Neural cell (in vitro differentiated cells): ENCODE data around the gene MRNIP. TPM values are rescaled to one million over a fixed set of nuclear protein-coding genes. Genes with fewer than 3 reads are reported as not detected.

Experiments used
- H2AFZ ChIP-seq: fragments of 200-600, 300-800 bp; sonication (generic), shearing (Covaris generic); 2 replicates; pipeline ENCODE4 v1.6.0; 2014; ENCODE audit warnings: low read depth, mild to moderate bottlenecking, antibody characterized with exemption, low read length, moderate library complexity
- H3F3A ChIP-seq: fragments of 200-600 bp; shearing (Covaris generic); 2 replicates; pipeline ENCODE4 v1.6.1; 2016; ENCODE audit warnings: mild to moderate bottlenecking, moderate library complexity, mixed read lengths, antibody characterized with exemption, low read length; ENCODE audit not compliant: insufficient read depth, poor library complexity, severe bottlenecking
- H3K27ac ChIP-seq: fragments of 200-600, 300-800 bp; sonication (generic), shearing (Covaris generic); 2 replicates; pipeline ENCODE4 v1.5.1; 2014; ENCODE audit warnings: mild to moderate bottlenecking, low read length, moderate library complexity
- H3K27me3 ChIP-seq: fragments of 300-800, 200-600 bp; sonication (generic), shearing (Covaris generic); 2 replicates; pipeline ENCODE4 v1.6.0; 2014; ENCODE audit warnings: mild to moderate bottlenecking, low read depth, low read length, moderate library complexity; ENCODE audit not compliant: insufficient read depth
- H3K36me3 ChIP-seq: fragments of 300-800, 200-600 bp; sonication (generic), shearing (Covaris generic); 2 replicates; pipeline ENCODE4 v1.5.1; 2014; ENCODE audit warnings: mild to moderate bottlenecking, antibody characterized with exemption, low read length, moderate library complexity; ENCODE audit not compliant: insufficient read depth
- H3K4me2 ChIP-seq: fragments of 300-800, 200-600 bp; sonication (generic), shearing (Covaris generic); 2 replicates; pipeline ENCODE4 v1.6.0; 2014; ENCODE audit warnings: mild to moderate bottlenecking, low read length
- H3K4me3 ChIP-seq: fragments of 300-800, 200-600 bp; sonication (generic), shearing (Covaris generic); 2 replicates; pipeline ENCODE4 v1.5.1; 2014; ENCODE audit warnings: mild to moderate bottlenecking, low read length, moderate library complexity
- H3K79me2 ChIP-seq: fragments of 200-600 bp; shearing (Covaris generic); replicated peaks from 2 replicates; pipeline ENCODE4 v1.6.0; 2014; ENCODE audit warnings: mild to moderate bottlenecking, low read length, moderate library complexity; ENCODE audit not compliant: insufficient read depth
- H3K9ac ChIP-seq: fragments of 300-800, 200-600 bp; sonication (generic), shearing (Covaris generic); 2 replicates; pipeline ENCODE4 v1.6.1; 2016; ENCODE audit warnings: mild to moderate bottlenecking, low read length, mixed read lengths
- H3K9me2 ChIP-seq: fragments of 200-600 bp; shearing (Covaris generic); 2 replicates; pipeline ENCODE4 v1.6.1; 2016; ENCODE audit warnings: mild to moderate bottlenecking, low read length, mixed read lengths; ENCODE audit not compliant: insufficient read depth
- H3K9me3 ChIP-seq: fragments of 200-600, 300-800 bp; sonication (generic), shearing (Covaris generic); 2 replicates; pipeline ENCODE4 v1.6.1; 2016; ENCODE audit warnings: mild to moderate bottlenecking, mixed run types, low read length, moderate library complexity, mixed read lengths
- H4K20me1 ChIP-seq: fragments of 200-600 bp; shearing (Covaris generic); 2 replicates; pipeline ENCODE4 v1.6.1; 2016; ENCODE audit warnings: mild to moderate bottlenecking, mixed run types; ENCODE audit not compliant: insufficient read depth
- EP300 ChIP-seq: fragments of 450-650 bp; conservative IDR thresholded peaks from 2 replicates; pipeline ENCODE4 v1.6.1; 2014; ENCODE audit warnings: antibody characterized with exemption, mild to moderate bottlenecking, moderate library complexity; ENCODE audit not compliant: poor library complexity, severe bottlenecking
- EZH2 ChIP-seq: fragments of 200-600, 300-800 bp; shearing (Covaris generic), sonication (generic); IDR thresholded peaks from 2 replicates; pipeline ENCODE4 v1.6.1; 2014; ENCODE audit warnings: antibody characterized with exemption, low read length, borderline replicate concordance, mild to moderate bottlenecking; ENCODE audit not compliant: insufficient read depth, poor library complexity, severe bottlenecking
- MXI1 ChIP-seq: fragments of 450-650 bp; conservative IDR thresholded peaks from 2 replicates; pipeline ENCODE4 v1.6.1; 2014; ENCODE audit warnings: antibody characterized with exemption, mild to moderate bottlenecking; ENCODE audit not compliant: poor library complexity, severe bottlenecking
- POLR2AphosphoS5 ChIP-seq: IDR thresholded peaks from 2 replicates; pipeline ENCODE4 v1.6.1; 2012
- RAD21 ChIP-seq: fragments of 450-650 bp; conservative IDR thresholded peaks from 2 replicates; pipeline ENCODE4 v1.6.1; 2014; ENCODE audit warnings: antibody characterized with exemption, mild to moderate bottlenecking, moderate library complexity
- SMC3 ChIP-seq: fragments of 450-650 bp; conservative IDR thresholded peaks from 2 replicates; pipeline ENCODE4 v1.6.1; 2014; ENCODE audit warnings: antibody characterized with exemption, mild to moderate bottlenecking, moderate library complexity; ENCODE audit not compliant: poor library complexity
- TAF1 ChIP-seq: IDR thresholded peaks from 2 replicates; pipeline ENCODE4 v1.6.1; 2012; ENCODE audit warnings: low read depth
- polyA plus RNA-seq: library from polyadenylated mRNA; depleted of rRNA; stranded (reverse); fragments of >200 nt; gene quantifications from 2 replicates; pipeline ENCODE4 v1.2.3, GENCODE V29; 2014
- TF ChIP-seq, protein P1 (sequence below): IDR thresholded peaks from 2 replicates; pipeline ENCODE4 v1.6.1; 2012; ENCODE audit warnings: borderline replicate concordance
- TF ChIP-seq, protein P2 (sequence below): fragments of 450-650 bp; IDR thresholded peaks from 2 replicates; pipeline ENCODE4 v1.5.1; 2014; ENCODE audit warnings: antibody characterized with exemption, mild to moderate bottlenecking, moderate library complexity; ENCODE audit not compliant: poor library complexity, severe bottlenecking

The MRNIP gene
- polyA plus RNA-seq, 1 donor from 2014 or later: 121 TPM

DNA sequence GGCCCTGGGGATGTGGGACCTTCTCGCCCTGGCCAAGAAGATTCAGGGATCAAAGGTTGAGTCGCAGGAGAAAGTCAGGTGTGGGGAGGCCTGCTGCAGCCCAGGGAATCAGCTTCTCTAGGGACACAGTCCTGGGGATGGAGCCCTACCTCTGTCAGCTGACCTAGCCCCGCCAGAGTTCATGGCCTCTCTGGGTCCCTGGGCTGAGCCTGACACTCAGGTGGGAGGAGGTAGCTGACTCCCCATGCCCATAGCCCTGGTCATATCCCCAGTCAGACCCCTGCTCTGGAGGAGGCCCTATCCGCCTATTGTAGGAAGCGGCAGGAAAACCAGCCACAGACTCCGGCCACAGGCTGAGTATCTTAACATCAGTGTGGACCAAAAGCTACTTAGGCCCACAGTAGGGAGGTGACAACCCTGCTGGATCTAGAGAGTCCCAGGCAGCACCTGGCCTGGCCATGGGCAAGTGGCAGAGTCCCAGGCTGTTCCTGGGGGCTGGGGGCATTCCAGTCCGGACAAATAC, 15.0 kb upstream of the MRNIP start:
- H4K20me1 ChIP-seq: no peaks in the 10 kb centered on the region
- TF ChIP-seq, protein P1, sequence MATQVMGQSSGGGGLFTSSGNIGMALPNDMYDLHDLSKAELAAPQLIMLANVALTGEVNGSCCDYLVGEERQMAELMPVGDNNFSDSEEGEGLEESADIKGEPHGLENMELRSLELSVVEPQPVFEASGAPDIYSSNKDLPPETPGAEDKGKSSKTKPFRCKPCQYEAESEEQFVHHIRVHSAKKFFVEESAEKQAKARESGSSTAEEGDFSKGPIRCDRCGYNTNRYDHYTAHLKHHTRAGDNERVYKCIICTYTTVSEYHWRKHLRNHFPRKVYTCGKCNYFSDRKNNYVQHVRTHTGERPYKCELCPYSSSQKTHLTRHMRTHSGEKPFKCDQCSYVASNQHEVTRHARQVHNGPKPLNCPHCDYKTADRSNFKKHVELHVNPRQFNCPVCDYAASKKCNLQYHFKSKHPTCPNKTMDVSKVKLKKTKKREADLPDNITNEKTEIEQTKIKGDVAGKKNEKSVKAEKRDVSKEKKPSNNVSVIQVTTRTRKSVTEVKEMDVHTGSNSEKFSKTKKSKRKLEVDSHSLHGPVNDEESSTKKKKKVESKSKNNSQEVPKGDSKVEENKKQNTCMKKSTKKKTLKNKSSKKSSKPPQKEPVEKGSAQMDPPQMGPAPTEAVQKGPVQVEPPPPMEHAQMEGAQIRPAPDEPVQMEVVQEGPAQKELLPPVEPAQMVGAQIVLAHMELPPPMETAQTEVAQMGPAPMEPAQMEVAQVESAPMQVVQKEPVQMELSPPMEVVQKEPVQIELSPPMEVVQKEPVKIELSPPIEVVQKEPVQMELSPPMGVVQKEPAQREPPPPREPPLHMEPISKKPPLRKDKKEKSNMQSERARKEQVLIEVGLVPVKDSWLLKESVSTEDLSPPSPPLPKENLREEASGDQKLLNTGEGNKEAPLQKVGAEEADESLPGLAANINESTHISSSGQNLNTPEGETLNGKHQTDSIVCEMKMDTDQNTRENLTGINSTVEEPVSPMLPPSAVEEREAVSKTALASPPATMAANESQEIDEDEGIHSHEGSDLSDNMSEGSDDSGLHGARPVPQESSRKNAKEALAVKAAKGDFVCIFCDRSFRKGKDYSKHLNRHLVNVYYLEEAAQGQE: no peak
- no peak for TF ChIP-seq MXI1
- no peak for TF ChIP-seq SMC3
- TF ChIP-seq RAD21: no peak
- no peak for TF ChIP-seq POLR2AphosphoS5
- TF ChIP-seq, protein P2, sequence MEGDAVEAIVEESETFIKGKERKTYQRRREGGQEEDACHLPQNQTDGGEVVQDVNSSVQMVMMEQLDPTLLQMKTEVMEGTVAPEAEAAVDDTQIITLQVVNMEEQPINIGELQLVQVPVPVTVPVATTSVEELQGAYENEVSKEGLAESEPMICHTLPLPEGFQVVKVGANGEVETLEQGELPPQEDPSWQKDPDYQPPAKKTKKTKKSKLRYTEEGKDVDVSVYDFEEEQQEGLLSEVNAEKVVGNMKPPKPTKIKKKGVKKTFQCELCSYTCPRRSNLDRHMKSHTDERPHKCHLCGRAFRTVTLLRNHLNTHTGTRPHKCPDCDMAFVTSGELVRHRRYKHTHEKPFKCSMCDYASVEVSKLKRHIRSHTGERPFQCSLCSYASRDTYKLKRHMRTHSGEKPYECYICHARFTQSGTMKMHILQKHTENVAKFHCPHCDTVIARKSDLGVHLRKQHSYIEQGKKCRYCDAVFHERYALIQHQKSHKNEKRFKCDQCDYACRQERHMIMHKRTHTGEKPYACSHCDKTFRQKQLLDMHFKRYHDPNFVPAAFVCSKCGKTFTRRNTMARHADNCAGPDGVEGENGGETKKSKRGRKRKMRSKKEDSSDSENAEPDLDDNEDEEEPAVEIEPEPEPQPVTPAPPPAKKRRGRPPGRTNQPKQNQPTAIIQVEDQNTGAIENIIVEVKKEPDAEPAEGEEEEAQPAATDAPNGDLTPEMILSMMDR: no peak
- no peak for TF ChIP-seq EZH2
- TF ChIP-seq EP300: no peak
- TF ChIP-seq TAF1: no peak
- H3K4me3 ChIP-seq: no peak overlapping the region
- H3K9ac ChIP-seq: no peak overlapping the region
- no peaks in the 10 kb centered on the region for H3K27me3 ChIP-seq
- no peaks in the 10 kb centered on the region for H3F3A ChIP-seq
- H3K9me3 ChIP-seq: no peaks in the 10 kb centered on the region
- H3K27ac ChIP-seq: no peak overlapping the region
- no peaks in the 10 kb centered on the region for H3K79me2 ChIP-seq
- no peak overlapping the region for H2AFZ ChIP-seq
- peaks cover 6% of the 10 kb centered on the region for H3K36me3 ChIP-seq
- no peaks in the 10 kb centered on the region for H3K9me2 ChIP-seq
- no peak overlapping the region for H3K4me2 ChIP-seq

GRCh38 chr5:179872828-179873575, 14.4 kb upstream of the MRNIP start:
- no peak overlapping the region for H3K27ac ChIP-seq
- no peaks in the 10 kb centered on the region for H3K9me2 ChIP-seq
- H2AFZ ChIP-seq: no peak overlapping the region
- H3K9ac ChIP-seq: no peak overlapping the region
- H3K79me2 ChIP-seq: no peaks in the 10 kb centered on the region
- no peaks in the 10 kb centered on the region for H3K27me3 ChIP-seq
- TF ChIP-seq EZH2 (no peak), MXI1 (no peak), RAD21 (no peak), POLR2AphosphoS5 (no peak), EP300 (no peak), TAF1 (no peak), SMC3 (no peak)
- TF ChIP-seq, protein P1: no peak
- TF ChIP-seq, protein P2: no peak
- no peak overlapping the region for H3K4me2 ChIP-seq
- no peaks in the 10 kb centered on the region for H4K20me1 ChIP-seq
- no peaks in the 10 kb centered on the region for H3K9me3 ChIP-seq
- H3K36me3 ChIP-seq: peaks cover 6% of the 10 kb centered on the region
- no peak overlapping the region for H3K4me3 ChIP-seq
- no peaks in the 10 kb centered on the region for H3F3A ChIP-seq
